NCI-H2196 treated with DMSO at 0.1 percent for 48 hours (cell line): Measurements from ENCODE around the gene IGSF22.
"Not testable (repeated sequence)": the region's sequence is repeated elsewhere in the genome, so short reads cannot be mapped to it uniquely, and the experiment has no call there.

Experiments
- DNase-seq: peaks from one replicate; lab custom pipeline; 2025; ENCODE audit not compliant: unreplicated experiment; lab: John Stamatoyannopoulos, UW

IGSF22 gene

DNA sequence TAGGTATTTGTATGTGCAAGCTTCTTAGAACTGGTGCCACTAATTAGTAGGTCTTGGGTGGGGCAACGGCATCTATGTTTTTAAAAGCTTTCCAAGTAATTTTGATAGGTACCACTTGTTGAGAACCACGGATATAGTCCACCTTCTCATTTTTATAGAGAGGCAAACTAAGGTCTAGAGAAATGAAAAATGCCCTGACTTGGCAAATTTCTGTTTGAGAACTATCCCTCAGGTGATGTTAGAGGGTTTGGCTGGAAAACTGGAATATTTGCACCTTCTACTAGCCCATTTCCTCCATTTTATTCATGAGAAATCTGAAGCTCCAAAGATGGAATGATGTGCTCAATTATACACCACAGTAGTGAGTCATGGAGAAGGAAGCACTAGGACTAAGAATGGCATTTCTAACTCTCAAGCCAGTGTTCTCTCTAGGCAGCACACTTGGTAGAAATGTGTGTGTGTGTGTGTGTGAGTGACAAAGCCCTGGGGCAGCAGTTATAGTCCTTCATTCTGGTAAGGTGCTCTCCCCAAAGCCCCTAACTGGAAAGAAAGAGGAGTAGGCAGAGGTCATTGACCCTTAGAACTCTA lies 29.3 kb downstream of the IGSF22 start:
- no peak for DNase-seq

DNA sequence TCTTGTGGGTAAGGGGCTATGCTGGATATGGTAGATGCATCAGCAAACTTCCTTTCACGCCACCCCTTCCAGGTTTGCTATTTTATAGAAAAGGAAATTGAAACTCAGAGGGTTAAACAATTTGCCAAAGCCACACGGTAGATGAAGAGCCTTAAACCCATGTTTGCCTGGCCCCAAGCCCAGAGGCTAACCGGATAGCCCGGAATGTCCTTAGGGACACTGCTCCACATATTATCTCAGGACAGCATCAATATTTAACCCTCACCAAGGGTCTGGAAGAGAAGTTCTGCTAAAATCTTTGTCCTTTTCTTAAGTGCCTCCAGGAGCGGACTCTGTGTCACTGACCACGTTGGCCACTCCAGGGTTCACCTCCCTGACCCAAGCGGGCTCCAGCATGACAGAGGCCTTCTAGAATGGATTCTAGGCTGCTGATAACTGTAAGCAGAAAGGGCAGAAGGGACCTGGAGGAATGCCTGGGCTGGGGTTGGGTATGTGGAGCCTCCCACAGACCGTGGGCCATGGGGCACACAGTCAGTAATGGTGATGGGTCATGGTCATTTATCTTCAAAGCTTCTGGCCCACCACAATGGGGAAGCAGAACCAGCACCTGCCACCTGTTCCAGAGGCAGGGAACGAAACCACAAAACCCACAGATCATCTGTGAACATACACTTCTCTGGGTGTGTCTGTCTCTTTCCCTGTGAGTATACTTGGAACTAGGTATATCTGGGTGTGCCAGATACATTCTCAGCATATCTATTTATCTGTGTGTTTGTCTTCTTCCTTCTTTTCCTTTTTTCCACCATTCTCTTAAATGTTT lies 32.8 kb downstream of the IGSF22 start:
- no peak for DNase-seq

DNA sequence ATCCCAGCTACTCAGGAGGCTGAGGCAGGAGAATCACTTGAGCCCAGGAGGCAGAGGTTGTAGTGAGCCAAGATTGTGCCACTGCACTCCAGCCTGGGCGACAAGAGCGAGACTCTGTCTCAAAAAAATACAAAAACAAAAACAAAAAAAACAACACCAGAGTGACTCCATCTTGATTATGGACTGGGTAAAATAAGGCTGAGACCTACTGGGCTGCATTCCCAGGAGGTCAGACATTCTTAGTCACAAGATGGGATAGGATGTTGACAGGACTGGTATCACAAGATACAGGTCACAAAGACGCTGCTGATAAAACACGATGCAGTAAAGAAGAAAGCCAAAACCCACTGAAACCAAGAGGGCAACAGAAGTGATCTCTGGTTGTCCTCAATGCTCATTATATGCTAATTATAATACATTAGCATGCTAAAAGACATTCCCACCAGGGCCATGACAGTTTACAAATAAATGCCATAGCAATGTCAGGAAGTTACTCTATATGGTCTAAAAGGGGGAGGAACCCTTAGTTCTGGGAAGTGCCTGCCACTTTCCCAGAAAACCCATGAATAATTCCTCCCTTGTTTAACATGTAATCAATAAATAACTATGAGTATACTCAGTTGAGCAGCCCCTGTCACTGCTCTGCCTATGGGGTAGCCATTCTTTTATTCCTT lies 34.4 kb downstream of the IGSF22 start:
- DNase-seq, result not testable (repeated sequence)

DNA sequence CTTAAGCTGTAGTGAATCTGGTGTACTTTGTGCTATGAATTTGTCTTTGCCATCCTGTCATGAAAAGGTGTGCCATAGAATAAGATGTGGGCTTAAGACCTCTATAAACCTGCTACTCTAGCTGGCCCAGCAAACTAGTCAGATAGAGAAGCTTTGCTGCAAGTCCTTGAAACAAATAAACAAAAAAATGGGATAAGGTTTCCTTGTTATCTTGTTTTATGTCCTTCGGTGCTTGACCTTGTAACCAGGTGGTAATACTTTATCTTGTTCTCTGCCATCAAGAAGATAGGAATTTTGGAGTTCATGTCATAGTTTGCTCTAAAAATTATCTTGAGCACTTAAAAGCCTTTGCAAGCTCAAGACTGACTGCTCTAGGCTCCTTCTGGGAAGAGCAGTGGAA lies 41.7 kb downstream of the IGSF22 start:
- DNase-seq, result no peak

DNA sequence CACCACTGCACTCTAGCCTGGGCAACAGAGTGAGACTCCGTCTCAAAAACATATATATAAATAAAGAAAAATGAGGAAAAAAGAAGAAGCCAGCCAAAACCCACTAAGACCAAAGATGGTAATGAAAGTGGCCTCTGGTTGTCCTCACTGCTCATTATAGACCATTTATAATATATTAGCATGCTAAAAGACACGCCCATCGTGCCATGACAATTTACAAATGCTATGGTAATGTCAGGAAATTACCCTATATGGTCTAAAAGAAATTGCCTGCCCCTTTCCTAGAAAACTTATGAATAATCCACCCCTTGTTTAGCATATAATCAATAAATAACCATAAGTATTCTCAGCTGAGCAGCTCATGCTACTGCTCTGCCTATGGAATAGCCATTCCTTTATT lies 43.5 kb downstream of the IGSF22 start:
- no peak for DNase-seq

DNA sequence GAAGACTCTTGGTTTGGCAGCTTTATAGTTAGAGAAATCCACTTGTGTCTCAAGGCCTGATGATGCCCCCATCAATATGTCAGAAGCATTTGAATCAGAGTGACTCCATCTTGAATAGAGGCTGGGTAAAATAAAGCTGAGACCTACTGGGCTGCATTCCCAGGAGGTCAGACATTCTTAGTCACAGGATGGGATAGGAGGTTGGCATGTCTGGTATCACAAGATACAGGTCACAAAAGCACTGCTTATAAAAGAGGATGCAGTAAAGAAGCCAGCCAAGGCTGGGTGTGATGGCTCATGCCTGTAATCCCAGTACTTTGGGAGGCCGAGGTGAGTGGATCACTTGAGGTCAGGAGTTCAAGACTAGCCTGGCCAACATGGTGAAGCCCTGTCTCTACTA lies 44.0 kb downstream of the IGSF22 start:
- not testable (repeated sequence) for DNase-seq

DNA sequence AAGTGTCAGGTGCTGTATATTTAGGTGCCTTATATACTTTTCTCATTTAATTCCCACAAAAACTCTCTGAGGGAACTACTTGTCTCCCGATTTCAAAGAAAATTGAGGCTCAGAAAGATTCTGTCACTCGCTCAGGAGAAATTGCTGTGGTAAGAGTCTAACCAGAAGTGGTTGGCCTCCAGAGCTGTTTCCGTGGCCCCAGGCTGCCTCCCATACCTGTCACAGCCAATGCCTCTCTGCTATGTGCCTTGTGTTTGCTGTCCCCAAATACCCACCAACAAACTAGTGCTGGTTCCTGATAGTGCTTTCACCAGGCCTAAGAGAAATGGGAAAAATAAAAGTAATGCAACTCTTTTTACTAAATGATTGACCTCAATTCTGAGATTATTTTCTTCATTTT lies 48.4 kb downstream of the IGSF22 start:
- no peak for DNase-seq

DNA sequence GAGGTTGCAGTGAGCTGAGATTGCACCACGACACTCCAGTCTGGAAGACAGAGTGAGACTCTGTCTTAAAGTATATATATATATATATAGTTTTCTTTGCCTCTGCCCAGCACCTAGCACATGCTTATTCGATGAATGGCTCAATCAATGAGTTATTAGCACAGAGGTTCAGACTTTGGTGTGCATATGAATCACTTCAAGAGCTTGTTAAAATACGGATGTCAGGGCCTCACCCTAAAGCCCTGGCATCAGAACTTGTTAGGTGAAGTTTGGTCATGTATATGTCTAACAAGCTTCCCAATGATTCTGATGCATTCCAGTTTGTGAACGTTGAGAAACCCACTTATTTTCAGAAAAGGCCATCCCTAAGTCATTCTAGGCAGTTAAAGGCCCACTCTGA lies 49.2 kb downstream of the IGSF22 start:
- DNase-seq, result no peak

DNA sequence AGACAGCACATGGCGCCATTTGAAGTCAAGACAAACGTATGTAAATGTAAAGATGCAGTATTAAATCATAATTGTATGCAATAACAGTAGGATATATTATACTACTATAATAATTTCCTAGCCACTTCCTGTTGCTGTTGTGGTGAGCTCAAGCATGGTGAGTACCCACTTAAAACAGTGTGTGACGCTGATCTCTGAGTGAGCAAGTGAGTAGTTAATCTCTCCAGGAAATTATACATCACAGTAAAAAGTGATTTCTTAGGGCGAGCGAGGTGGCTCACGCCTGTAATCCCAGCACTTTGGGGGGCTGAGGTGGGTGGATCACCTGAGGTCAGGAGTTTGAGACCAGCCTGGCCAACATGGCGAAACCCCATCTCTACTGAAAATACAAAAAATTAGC lies 53.8 kb downstream of the IGSF22 start:
- not testable (repeated sequence) for DNase-seq

DNA sequence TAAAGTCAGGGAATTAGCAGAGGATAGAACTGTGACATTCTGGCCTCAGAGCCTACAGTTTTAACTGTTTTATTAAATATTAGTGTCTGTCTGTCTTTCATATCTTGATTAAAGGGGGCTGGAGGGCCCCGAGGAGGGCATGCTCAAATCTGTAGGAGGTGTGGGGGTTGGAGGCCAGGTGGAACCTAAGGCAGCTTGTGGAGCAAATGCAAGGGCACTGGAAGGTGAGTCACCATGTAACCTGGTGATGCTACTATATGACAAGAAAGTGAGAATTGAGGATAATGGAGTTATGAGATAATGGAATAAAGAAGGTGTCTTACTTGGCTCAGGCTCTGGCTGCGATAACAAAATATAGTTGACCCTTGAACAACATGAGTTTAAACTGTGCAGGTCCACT lies 54.7 kb downstream of the IGSF22 start:
- no peak for DNase-seq

DNA sequence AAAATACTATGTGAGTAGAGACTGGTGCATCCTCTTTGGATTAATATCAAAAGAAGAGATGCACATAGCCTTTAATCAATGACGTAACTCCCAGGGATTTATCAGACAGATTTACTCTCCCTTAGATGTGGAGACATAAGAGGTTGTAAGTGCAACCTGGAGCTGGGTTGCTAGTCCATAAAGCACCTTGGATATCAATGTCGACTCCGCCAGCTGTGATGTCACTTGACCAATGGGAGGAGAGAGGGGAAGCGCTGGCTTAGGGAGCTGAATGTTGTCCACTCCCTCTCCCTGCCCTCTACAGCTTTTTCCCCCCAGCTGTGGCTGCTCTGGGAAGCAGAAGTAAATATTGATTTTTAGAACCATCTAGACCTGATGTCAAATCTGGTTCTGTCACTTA lies 56.3 kb downstream of the IGSF22 start:
- DNase-seq, result no peak

DNA sequence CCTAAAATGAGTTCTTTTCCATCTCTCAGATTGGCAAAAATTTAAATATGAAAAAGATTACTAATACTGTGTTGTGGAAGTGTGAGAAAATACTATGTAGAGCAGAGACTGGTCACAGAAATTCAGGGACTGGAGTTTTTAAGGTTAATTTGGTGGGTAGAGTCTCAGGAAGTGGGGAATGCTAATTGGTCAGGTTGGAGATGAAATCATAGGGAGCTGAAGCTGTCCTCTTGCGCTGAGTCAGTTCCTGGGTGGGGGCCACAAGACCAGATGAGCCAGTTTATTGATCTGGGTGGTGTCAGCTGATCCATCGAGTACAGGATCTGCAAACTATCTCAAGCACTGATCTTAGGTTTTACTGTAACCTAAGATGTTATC lies 56.8 kb downstream of the IGSF22 start:
- DNase-seq, result no peak

DNA sequence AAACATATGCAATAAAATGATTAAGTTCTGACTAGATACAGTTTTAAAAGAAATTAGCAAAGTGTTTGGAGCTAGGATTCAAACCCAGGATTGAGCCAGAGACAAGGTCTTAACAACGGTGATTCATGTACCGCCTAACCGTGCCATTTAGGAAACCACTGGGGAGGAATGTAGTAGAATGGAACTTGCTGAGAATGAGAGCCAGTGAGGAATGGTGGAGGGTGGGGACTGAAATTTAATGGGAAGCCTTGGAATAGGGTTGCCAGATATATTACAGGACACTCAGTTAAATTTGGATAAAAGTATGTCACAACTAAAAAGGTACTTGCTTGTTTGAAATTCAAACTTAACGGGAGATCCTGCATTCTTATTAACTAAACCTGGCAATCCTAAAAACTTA lies 57.9 kb downstream of the IGSF22 start:
- DNase-seq, result no peak

DNA sequence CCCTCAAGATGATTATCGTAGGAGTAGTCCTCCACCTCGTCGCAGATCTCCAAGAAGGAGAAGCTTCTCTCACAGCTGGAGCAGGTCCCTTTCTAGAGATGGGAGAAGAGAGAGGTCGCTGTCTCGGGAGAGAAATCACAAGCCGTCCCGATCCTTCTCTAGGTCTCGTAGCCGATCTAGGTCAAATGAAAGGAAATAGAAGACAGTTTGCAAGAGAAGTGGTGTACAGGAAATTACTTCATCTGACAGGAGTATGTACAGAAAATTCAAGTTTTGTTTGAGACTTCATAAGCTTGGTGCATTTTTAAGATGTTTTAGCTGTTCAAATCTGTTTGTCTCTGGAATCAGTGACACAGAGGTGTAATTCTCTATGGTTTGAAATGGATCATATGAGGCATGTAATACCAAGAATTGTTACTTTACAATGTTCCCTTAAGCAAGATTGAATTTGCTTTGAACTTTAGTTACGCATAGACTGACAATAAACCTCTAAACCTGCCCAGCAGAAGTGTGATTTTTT lies 60.6 kb downstream of the IGSF22 start:
- DNase-seq, result not testable (repeated sequence)

DNA sequence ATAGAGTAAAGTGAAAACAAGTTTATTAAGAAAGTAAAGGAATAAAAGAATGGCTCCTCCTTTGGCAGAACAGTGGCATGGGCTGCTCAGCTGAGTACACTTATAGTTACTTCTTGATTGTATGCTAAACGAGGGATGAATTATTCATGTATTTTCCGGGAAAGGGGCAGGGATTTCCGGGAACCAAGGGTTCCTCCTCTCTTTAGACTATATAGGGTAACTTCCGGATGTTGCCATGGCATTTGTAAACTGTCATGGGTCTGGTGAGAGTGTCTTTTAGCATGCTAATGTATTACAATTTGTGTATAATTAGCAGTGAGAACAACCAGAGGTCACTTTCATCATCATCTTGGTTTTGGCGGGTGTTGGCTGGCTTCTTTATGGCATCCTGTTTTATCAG lies 68.3 kb downstream of the IGSF22 start:
- no peak for DNase-seq
